PFSK-1 (cell line): ENCODE measurements around the gene AGMO.

Experiments used
- FOXP2 ChIP-seq: optimal IDR thresholded peaks from 2 replicates; pipeline ENCODE3; 2011; ENCODE audit warnings: borderline replicate concordance, control low read depth, inconsistent platforms; ENCODE audit not compliant: insufficient read depth; ENCODE audit errors: extremely low read length, extremely low read depth
- POLR2AphosphoS5 ChIP-seq: IDR thresholded peaks from 2 replicates; pipeline ENCODE4 v1.6.1; 2012; ENCODE audit warnings: low read depth, mild to moderate bottlenecking, control low read depth, low read length, moderate library complexity
- SIN3A ChIP-seq: IDR thresholded peaks from 2 replicates; pipeline ENCODE4 v1.6.1; 2012; ENCODE audit warnings: mild to moderate bottlenecking, low read length, moderate library complexity, borderline replicate concordance; ENCODE audit not compliant: insufficient read depth
- TAF1 ChIP-seq: IDR thresholded peaks from 2 replicates; pipeline ENCODE4 v1.6.1; 2012; ENCODE audit warnings: low read length, control low read depth, borderline replicate concordance; ENCODE audit not compliant: insufficient read depth
- TF ChIP-seq, protein P1 (sequence below), 2 experiments: IDR thresholded peaks; 2 replicates each; pipeline versions ENCODE4 v1.6.1 to v1.8.0; 2011 to 2012; ENCODE audit warnings: low read depth in 2 of 2, low read length in 2 of 2, control low read depth in 1 of 2, inconsistent platforms in 1 of 2, mild to moderate bottlenecking in 1 of 2, moderate library complexity in 1 of 2; ENCODE audit not compliant: insufficient read depth in 1 of 2

AGMO gene

DNA sequence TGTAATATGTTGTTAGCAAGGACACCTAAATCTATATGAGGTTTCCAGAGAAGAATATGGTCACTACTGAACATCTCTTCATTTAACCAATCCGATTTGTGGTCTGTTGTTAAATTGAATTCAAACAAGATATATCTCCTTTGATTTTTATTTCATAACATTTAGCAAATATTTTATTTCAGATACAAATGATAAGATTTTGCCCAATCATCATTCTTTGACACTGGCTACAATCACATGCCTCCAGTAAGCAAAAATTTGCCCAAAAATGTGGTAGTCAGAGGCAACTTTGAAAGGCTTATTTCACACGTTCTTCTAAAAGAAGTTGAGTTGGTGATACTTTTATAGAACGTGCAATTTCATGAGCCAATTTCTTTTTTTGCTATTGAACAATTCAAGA lies 44.7 kb upstream of the AGMO start:
- no peak for TF ChIP-seq FOXP2
- TF ChIP-seq POLR2AphosphoS5, result no peak
- no peak for TF ChIP-seq SIN3A
- TF ChIP-seq, protein P1, sequence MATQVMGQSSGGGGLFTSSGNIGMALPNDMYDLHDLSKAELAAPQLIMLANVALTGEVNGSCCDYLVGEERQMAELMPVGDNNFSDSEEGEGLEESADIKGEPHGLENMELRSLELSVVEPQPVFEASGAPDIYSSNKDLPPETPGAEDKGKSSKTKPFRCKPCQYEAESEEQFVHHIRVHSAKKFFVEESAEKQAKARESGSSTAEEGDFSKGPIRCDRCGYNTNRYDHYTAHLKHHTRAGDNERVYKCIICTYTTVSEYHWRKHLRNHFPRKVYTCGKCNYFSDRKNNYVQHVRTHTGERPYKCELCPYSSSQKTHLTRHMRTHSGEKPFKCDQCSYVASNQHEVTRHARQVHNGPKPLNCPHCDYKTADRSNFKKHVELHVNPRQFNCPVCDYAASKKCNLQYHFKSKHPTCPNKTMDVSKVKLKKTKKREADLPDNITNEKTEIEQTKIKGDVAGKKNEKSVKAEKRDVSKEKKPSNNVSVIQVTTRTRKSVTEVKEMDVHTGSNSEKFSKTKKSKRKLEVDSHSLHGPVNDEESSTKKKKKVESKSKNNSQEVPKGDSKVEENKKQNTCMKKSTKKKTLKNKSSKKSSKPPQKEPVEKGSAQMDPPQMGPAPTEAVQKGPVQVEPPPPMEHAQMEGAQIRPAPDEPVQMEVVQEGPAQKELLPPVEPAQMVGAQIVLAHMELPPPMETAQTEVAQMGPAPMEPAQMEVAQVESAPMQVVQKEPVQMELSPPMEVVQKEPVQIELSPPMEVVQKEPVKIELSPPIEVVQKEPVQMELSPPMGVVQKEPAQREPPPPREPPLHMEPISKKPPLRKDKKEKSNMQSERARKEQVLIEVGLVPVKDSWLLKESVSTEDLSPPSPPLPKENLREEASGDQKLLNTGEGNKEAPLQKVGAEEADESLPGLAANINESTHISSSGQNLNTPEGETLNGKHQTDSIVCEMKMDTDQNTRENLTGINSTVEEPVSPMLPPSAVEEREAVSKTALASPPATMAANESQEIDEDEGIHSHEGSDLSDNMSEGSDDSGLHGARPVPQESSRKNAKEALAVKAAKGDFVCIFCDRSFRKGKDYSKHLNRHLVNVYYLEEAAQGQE (IDR thresholded peaks at IDR 0.05; ENCODE audit: insufficient read depth in 1 of 2, low read depth in 2 of 2, low read length in 2 of 2), result no peak
- TF ChIP-seq TAF1, result no peak

DNA sequence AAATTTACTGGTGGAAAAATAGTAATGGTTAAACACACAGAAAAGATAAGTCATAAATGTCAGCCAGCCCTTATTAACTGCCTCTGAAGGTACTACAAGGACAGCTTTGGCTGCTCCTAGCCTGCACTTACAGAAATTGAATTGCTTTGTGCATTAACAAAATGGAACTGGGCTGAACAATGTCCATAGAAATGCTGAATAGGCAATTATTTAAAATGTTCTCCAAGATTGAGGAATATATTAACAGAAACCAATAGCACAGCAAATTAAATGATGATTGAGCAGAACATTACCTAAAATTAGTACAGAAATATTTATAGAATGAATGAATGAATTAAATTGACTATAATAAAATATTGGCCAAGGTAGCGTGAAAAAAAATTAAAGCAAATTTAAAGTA lies 42.4 kb upstream of the AGMO start:
- TF ChIP-seq SIN3A (no peak), TAF1 (no peak), FOXP2 (no peak), POLR2AphosphoS5 (no peak)
- TF ChIP-seq, protein P1 (IDR thresholded peaks at IDR 0.05; ENCODE audit: insufficient read depth in 1 of 2, low read depth in 2 of 2, low read length in 2 of 2), result no peak

DNA sequence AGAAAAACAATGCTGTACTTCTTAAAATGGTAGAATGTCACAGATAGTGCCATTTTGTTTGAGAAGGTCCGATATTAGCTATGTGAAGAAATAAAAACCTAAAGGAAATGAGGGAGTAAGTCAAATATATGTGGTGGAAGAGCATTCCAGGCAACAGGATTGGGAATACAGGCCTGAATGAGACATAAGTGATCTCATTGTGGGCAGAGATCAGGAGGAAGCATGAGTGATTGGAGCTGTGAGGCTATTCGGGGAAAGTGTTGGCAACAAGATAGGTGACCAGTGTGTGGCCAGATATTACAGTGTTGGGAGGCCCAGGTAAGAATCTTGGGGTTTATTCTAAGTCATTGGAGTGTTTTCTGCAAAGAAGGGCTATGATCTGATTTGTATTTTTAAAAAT lies 41.3 kb upstream of the AGMO start:
- TF ChIP-seq SIN3A (no peak), POLR2AphosphoS5 (no peak), TAF1 (no peak), FOXP2 (no peak)
- TF ChIP-seq, protein P1 (IDR thresholded peaks at IDR 0.05; ENCODE audit: insufficient read depth in 1 of 2, low read depth in 2 of 2, low read length in 2 of 2), result no peak

DNA sequence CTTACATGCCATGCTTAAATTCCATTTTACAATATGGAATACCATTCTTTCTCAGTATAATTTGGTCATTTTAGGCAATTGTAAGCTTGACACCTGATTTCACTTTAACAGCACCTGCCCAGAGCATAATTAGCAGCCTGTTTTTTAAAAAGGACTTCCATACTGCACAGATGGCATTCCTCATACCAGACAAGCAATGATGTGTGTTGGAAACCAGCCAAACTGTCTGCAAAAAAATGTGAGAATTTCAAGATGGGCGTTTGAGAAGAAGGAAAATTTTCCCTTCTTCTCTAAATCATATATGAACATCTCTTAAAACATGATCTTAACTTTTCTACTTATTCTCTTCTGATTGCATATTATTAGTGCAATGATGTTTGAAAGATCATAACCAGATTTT lies 40.4 kb upstream of the AGMO start:
- no peak for TF ChIP-seq POLR2AphosphoS5

DNA sequence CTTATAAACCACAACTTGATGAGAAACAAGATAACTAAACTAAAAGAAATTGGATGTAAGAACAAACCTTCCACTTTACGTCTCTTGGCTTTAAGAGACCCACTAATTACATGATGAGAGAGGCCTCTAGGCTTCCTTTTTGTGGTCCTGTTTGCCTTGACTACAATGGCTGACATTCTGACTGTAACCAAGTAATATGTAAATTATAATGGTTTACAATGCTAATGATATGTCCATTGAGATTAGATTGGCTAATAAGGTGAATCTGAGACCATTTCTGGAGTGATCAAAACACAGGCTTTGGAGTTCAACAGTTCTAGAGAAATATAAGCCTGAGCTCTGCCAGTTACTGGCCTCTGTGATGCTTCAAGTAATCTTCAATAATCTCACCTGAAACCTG lies 39.4 kb upstream of the AGMO start:
- TF ChIP-seq POLR2AphosphoS5, result no peak
- TF ChIP-seq FOXP2, result no peak
- TF ChIP-seq, protein P1 (IDR thresholded peaks at IDR 0.05; ENCODE audit: insufficient read depth in 1 of 2, low read depth in 2 of 2, low read length in 2 of 2), result no peak
- no peak for TF ChIP-seq SIN3A
- no peak for TF ChIP-seq TAF1
